H1 (cell line): ENCODE measurements around the gene CDS2. TPM values are rescaled to one million over a fixed set of nuclear protein-coding genes. Genes with fewer than 3 reads are reported as not detected.

Source experiments
- GTF2F1 ChIP-seq: IDR thresholded peaks from 2 replicates; pipeline ENCODE4 v1.6.1; 2012; ENCODE audit warnings: low read depth, low read length, improper control_type of control experiment, borderline replicate concordance
- RNF2 ChIP-seq: fragments of 200-900, 300-1000 bp; sonication (generic); IDR thresholded peaks from 2 replicates; pipeline ENCODE4 v1.7.1; 2016; ENCODE audit warnings: borderline replicate concordance, low read depth, mild to moderate bottlenecking, antibody characterized with exemption, low read length; ENCODE audit not compliant: poor library complexity, severe bottlenecking; ENCODE audit errors: missing control alignments
- SRF ChIP-seq: IDR thresholded peaks from 2 replicates; pipeline ENCODE4 v1.6.1; 2011; ENCODE audit warnings: mild to moderate bottlenecking, low read depth, low read length, moderate library complexity
- polyA plus RNA-seq, 7 experiments: library from polyadenylated mRNA; depleted of rRNA in 3 of 7; stranded (reverse) in 5 of 7; unstranded in 2 of 7; fragments of >200 nt in 5 of 7; fragments of 200-250 nt in 2 of 7; gene quantifications; 1 replicate in 5 of 7; 2 replicates in 1 of 7; 4 replicates in 1 of 7; pipeline versions ENCODE4 v1.2.1 to v1.2.3, GENCODE V29; 2011 to 2013; ENCODE audit warnings: missing spikeins in 2 of 7, mixed read lengths in 2 of 7
- total RNA-seq: library from RNA; stranded (reverse); fragmentation: NEBNext Ultra II Directional; extraction: Animal tissue kit (Norgen Biotek cat#: 25700); gene quantifications from 2 replicates; pipeline ENCODE4 v1.2.1, GENCODE V29; 2021

CDS2 gene
- total and polyA plus RNA-seq, 2 of the 8 experiments (the other 6 are each of a cell fraction or from before 2014, with no cell fraction given): 54.0 to 56.2 TPM

DNA sequence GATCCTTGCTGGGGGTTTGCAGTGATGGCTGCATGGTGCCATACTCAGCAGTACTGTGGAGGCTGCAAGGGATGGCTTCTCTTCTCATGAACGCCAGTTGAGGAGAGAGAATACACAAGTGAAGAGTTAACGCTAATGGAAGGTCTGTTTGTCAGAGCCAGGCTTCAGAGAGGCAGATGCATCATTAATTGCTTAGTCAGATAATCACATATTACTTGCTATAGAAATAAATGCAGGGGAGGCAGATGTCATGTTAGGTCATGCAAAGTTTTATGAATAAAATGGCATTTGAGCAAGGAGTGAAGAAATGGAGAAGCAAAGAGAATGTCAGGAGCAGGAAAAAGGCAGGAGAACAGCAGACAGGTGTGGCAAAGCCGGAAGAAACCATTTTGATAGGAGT is 51.2 kb downstream of the CDS2 start (continued):
- TF ChIP-seq RNF2: no peak
- no peak for TF ChIP-seq SRF
- TF ChIP-seq GTF2F1: no peak
